Uterus (tissue), 2 donors: ENCODE measurements around the gene CKAP4.

Experiments used
- POLR2A ChIP-seq, 2 donors: fragments of 450-650 bp; IDR thresholded peaks; one replicate each; pipeline ENCODE4 v1.6.1; 2016; ENCODE audit warnings: antibody characterized with exemption in 2 of 2, mild to moderate bottlenecking in 1 of 2, moderate library complexity in 1 of 2
- TF ChIP-seq, protein P1 (sequence below), 4 experiments: fragments of 200-600 bp in 2 of 4; fragments of 450-650 bp in 2 of 4; sonication (generic) in 2 of 4; IDR thresholded peaks; one replicate each; pipeline ENCODE4 v1.5.1; 2016 to 2019; ENCODE audit warnings: antibody characterized with exemption in 4 of 4, mild to moderate bottlenecking in 2 of 4, moderate library complexity in 1 of 4

DNA sequence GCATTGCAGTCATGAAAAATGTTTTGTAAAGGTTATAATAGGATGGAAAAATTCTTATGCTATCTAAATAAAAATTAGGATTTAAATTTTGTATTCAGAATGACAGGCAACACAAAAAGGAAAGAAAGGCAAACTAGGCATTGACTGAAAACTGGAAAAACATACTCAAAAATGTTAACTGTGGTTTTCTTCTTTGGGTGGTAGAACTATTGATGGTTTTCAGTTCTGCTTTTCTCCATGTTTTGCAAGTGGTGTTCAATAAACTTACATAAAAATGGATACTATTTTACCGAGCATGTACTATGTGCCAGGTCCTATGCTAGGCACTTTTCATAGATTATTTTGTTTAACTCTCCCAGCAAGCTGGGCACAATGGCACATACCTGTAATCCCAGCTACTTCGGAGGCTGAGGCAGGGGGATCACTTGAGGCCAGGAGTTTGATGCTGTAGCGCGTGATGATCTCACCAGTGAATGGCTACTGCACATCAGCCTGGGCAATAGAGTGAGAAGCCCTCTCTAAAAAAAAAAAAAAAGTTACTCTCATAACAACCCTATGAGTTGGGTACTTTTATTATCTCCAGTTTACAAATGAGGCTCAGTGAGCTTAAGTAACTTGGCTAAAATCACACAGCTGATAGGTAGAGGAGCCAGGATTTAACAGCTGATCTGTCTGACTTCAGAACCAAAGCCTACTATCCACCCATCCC is 28.4 kb upstream of the CKAP4 start:
- TF ChIP-seq, protein P1, sequence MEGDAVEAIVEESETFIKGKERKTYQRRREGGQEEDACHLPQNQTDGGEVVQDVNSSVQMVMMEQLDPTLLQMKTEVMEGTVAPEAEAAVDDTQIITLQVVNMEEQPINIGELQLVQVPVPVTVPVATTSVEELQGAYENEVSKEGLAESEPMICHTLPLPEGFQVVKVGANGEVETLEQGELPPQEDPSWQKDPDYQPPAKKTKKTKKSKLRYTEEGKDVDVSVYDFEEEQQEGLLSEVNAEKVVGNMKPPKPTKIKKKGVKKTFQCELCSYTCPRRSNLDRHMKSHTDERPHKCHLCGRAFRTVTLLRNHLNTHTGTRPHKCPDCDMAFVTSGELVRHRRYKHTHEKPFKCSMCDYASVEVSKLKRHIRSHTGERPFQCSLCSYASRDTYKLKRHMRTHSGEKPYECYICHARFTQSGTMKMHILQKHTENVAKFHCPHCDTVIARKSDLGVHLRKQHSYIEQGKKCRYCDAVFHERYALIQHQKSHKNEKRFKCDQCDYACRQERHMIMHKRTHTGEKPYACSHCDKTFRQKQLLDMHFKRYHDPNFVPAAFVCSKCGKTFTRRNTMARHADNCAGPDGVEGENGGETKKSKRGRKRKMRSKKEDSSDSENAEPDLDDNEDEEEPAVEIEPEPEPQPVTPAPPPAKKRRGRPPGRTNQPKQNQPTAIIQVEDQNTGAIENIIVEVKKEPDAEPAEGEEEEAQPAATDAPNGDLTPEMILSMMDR (IDR thresholded peaks at IDR 0.05) = no peak
- TF ChIP-seq POLR2A (IDR thresholded peaks at IDR 0.05) = no peak
